GM18505 (cell line): ENCODE data around the gene TOMM22.

ENCODE experiments used
- ATAC-seq: cut with Tn5 transposase; IDR thresholded peaks from one replicate; pipeline ENCODE4 v1.9.1; 2021; ENCODE audit not compliant: unreplicated experiment
- POLR2A ChIP-seq: IDR thresholded peaks from 4 replicates; pipeline ENCODE4 v1.6.1; 2011; ENCODE audit warnings: borderline replicate concordance; ENCODE audit not compliant: insufficient read depth, insufficient read length; ENCODE audit errors: extremely low read depth

Gene TOMM22

DNA sequence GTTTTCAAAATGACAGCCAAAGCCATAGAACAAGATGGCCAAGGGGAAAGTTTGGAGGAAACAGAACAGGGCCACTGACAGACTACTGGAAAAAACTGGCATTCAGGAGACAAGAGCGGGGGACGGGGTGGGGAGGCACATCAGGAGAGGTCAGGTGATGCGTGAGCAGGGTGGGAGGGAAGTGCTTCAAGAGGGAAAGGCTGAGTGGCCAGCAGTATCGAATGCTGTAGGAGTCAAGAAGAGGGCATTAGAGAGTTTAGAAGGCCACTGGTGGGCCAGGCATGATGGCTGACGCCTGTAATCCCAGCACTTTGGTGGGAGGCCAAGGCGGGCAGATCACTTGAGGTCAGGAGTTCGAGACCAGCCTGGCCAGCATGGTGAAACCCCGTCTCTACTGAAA lies 32.2 kb downstream of the TOMM22 start:
- TF ChIP-seq POLR2A = no peak
- ATAC-seq = no peak

- TF ChIP-seq POLR2A = no peak
- no peak for ATAC-seq
Observed at GRCh38 chr22:38715176-38715764, 33.5 kb downstream of the TOMM22 start.

DNA sequence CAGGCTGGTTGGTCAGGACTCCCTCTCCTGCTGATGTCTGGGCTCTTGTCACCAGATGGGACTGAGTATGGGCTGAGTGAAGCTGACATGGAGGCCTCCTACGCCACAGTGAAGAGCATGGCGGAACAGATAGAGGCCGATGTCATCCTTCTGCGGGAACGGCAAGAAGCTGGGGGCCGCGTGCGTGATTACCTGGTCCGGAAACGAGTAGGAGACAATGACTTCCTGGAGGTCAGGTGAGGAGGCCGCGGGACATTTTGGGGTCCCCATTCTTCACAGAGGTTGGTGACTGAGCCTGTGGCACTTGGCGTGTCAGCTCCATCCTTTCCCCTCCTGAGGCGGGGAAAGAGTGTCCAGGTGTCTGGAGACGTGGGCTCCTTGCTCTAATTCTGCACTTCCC lies 34.1 kb downstream of the TOMM22 start:
- TF ChIP-seq POLR2A = no peak
- no peak for ATAC-seq

GRCh38 chr22:38716271-38716670 lies 34.5 kb downstream of the TOMM22 start:
- no peak for TF ChIP-seq POLR2A
- ATAC-seq = no peak

- no peak for ATAC-seq
- no peak for TF ChIP-seq POLR2A
Observed at GRCh38 chr22:38716826-38717225, 35.1 kb downstream of the TOMM22 start.

- no peak for TF ChIP-seq POLR2A
- ATAC-seq = no peak
Observed at GRCh38 chr22:38717244-38717643, 35.5 kb downstream of the TOMM22 start.

- ATAC-seq = no peak
- no peak for TF ChIP-seq POLR2A
Observed at GRCh38 chr22:38718414-38718813, 36.7 kb downstream of the TOMM22 start.

GRCh38 chr22:38719196-38719595 lies 37.4 kb downstream of the TOMM22 start:
- ATAC-seq = no peak
- no peak for TF ChIP-seq POLR2A

- no peak for TF ChIP-seq POLR2A
- ATAC-seq = no peak
Observed at GRCh38 chr22:38720350-38720749, 38.6 kb downstream of the TOMM22 start.

DNA sequence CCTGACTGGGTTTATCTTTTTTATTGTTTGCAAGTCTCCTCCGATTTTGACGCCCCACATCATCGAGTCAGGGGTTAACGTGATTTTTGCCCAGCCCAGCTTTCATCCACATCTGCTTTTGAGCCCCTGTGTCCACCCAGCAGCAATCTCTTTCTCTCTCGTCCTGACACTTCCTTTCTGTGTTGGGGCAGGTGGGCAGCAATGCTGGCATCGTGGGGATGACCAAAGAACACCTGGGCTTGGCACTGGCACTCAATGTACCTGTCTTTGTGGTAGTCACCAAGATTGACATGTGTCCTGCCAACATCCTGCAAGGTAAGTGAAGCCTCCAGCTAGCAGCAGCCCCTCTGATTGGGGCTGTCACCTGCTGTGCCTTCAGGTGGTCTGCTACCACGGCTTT lies 39.8 kb downstream of the TOMM22 start:
- TF ChIP-seq POLR2A = no peak

GRCh38 chr22:38724176-38724575 lies 42.4 kb downstream of the TOMM22 start:
- no peak for TF ChIP-seq POLR2A
- ATAC-seq = no peak

More for the DNA sequence above, 39.8 kb downstream of the TOMM22 start:
- ATAC-seq = no peak

DNA sequence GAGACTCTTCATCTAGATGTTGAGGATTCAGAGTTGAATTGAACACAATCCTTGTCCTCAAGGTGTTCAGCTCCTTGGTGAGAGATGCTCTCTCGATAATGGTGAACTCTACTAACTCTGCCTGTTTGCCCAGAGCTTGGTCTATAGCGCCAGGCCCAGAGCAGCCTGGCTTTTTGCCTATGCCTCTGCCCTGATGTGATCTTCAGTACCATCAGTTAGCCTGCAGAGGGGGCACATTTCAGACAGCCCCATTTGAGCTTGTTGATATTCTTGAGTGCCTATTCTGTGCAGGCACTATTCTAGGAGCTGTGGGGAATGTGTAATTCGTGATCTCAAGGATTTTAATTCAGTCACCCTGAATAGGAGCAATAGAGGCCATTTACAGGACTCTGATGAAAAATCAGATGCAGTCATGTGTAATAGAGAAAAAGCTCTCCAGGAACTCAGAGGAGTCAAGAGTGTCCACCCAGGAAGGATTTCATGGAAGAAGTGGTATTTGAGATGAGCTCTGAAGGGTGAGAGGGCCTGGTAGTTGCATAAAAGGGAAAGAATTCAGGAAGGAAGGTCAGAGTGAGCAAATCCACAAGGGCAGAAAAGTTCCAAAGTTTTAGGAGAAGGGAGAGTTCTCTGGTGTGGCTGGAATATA lies 43.3 kb downstream of the TOMM22 start:
- no peak for ATAC-seq
- no peak for TF ChIP-seq POLR2A

DNA sequence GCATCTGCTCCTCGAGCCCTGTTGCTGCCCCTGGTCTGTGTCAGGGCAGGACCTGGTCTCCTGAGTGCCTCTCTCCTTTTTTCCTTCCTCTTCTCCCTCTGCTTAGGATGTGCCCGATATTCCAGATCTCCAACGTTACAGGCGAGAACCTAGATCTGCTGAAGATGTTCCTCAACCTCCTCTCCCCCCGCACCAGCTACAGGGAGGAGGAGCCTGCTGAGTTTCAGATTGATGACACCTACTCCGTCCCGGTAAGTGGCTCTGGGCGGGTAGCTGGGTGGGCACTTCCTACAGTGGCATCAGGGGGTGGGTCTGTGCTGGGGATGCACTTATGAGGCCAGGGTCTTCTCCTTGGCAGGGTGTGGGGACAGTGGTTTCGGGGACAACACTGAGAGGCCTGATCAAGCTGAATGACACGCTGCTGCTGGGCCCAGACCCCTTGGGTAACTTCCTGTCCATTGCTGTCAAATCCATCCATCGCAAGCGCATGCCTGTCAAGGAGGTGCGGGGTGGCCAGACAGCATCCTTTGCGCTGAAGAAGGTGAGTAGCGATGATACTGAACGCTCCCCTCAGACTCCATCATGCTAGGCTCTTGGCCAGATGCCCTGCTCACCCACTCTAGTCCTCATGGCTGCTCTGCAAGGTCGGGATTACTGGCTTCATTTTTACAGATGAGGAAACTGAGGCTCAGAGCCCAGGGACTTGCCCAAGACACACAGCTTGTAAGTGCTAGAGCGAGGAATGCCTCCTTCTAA lies 44.3 kb downstream of the TOMM22 start:
- ATAC-seq = no peak
- TF ChIP-seq POLR2A = no peak

DNA sequence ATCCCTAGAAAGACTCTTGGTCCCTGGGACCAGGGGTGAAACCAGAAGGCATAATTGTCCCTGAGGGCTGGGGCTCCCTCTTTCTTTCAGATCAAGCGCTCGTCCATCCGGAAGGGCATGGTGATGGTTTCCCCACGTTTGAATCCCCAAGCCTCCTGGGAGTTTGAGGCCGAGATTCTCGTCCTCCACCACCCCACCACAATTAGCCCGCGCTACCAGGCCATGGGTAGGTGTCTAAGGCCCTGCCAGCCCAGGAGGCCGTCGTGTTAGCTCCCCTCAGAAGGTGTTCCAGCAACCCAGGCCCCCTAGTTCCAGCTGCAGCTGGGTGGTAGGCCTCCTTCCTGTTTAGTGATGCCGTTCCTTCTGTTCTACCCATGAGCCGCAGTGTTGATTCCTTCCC lies 45.4 kb downstream of the TOMM22 start:
- TF ChIP-seq POLR2A = no peak
- no peak for ATAC-seq
